Myocyte (in vitro differentiated cells): ENCODE measurements around the gene PLPP7. TPM values are rescaled to one million over a fixed set of nuclear protein-coding genes. Genes with fewer than 3 reads are reported as not detected.

Source experiments
- total RNA-seq: library from RNA; depleted of rRNA; stranded (reverse); fragments of >200 nt; gene quantifications from 2 replicates; pipeline ENCODE4 v1.2.3, GENCODE V29; 2014

The PLPP7 gene
- total RNA-seq, 1 donor from 2014 or later = 92.3 TPM

Other genes with a start within 250 kb of the PLPP7 start
- 75.4 and 163 TPM in 2 replicates for gene AIF1L, start 193.2 kb upstream of the PLPP7 start, total RNA-seq
- 15.6 and 16.4 TPM in 2 replicates for gene NUP214, start 164.1 kb upstream of the PLPP7 start, total RNA-seq
- 6.1 and 7.0 TPM in 2 replicates for gene FAM78A, start 13.2 kb upstream of the PLPP7 start, total RNA-seq
- 83.5 and 84.8 TPM in 2 replicates for gene PRRC2B, start 104.4 kb downstream of the PLPP7 start, total RNA-seq
- gene POMT1, start 213.2 kb downstream of the PLPP7 start, total RNA-seq = 39.0 and 47.5 TPM in 2 replicates
- 25.9 and 26.5 TPM in 2 replicates for gene UCK1, start 241.5 kb downstream of the PLPP7 start, total RNA-seq